Keratinocyte (primary cell): ENCODE measurements around the gene HPX. TPM values are rescaled to one million over a fixed set of nuclear protein-coding genes. Genes with fewer than 3 reads are reported as not detected.

Source experiments
- DNase-seq: peaks from one replicate; pipeline ENCODE4 v3.0.0-alpha.2; 2011; ENCODE audit warnings: low read depth, missing footprints, low spot score
- FAIRE-seq: peaks from 2 replicates; lab custom pipeline; 2011; peaks lifted over from hg19 to GRCh38; lab: Jason Lieb, UNC
- H2AFZ ChIP-seq: 2 replicates; pipeline ENCODE4 v1.6.0; 2012; ENCODE audit warnings: low read length, control low read depth, inconsistent platforms; ENCODE audit not compliant: control insufficient read depth
- H3K27ac ChIP-seq: 2 replicates; pipeline ENCODE4 v1.5.1; 2011; ENCODE audit warnings: low read length; ENCODE audit not compliant: control insufficient read depth, insufficient read depth
- H3K27me3 ChIP-seq: 3 replicates; pipeline ENCODE4 v1.6.0; 2011; ENCODE audit warnings: low read length; ENCODE audit not compliant: control insufficient read depth, insufficient read depth; ENCODE audit errors: extremely low read depth
- H3K36me3 ChIP-seq, 2 experiments: 2 replicates in 1 of 2; 3 replicates in 1 of 2; pipeline ENCODE4 v1.5.1; 2011; ENCODE audit warnings: low read length in 2 of 2, mild to moderate bottlenecking in 1 of 2; ENCODE audit not compliant: control insufficient read depth in 2 of 2, insufficient read depth in 2 of 2; ENCODE audit errors: extremely low read depth in 1 of 2
- H3K4me1 ChIP-seq: 3 replicates; pipeline ENCODE4 v1.5.1; 2011; ENCODE audit warnings: low read length; ENCODE audit not compliant: control insufficient read depth, insufficient read depth; ENCODE audit errors: extremely low read depth
- H3K4me2 ChIP-seq: 3 replicates; pipeline ENCODE4 v1.6.0; 2011; ENCODE audit warnings: low read depth, low read length; ENCODE audit not compliant: control insufficient read depth, insufficient read depth; ENCODE audit errors: extremely low read depth
- H3K4me3 ChIP-seq, 3 experiments: fragments of 200-600 bp in 1 of 3; sonication (generic) in 1 of 3; 2 replicates in 2 of 3; 3 replicates in 1 of 3; pipeline ENCODE4 v1.5.1; 2011 to 2016; ENCODE audit warnings: low read length in 3 of 3, mild to moderate bottlenecking in 3 of 3, control low read depth in 2 of 3, inconsistent platforms in 1 of 3, low read depth in 1 of 3, mixed read lengths in 1 of 3, mixed run types in 1 of 3, moderate library complexity in 1 of 3; ENCODE audit not compliant: control insufficient read depth in 2 of 3, insufficient read depth in 2 of 3; ENCODE audit errors: extremely low read depth in 1 of 3
- H3K79me2 ChIP-seq: 2 replicates; pipeline ENCODE4 v1.6.0; 2012; ENCODE audit warnings: low read length; ENCODE audit not compliant: control insufficient read depth, insufficient read depth
- H3K9ac ChIP-seq: 3 replicates; pipeline ENCODE4 v1.6.0; 2011; ENCODE audit warnings: low read length; ENCODE audit not compliant: control insufficient read depth, insufficient read depth; ENCODE audit errors: extremely low read depth
- H3K9me1 ChIP-seq: 3 replicates; pipeline ENCODE4 v1.6.0; 2011; ENCODE audit warnings: low read length; ENCODE audit not compliant: control insufficient read depth, insufficient read depth; ENCODE audit errors: extremely low read depth
- H3K9me3 ChIP-seq: 2 replicates; pipeline ENCODE4 v1.5.1; 2012; ENCODE audit warnings: low read depth, low read length; ENCODE audit not compliant: control insufficient read depth
- H4K20me1 ChIP-seq: 3 replicates; pipeline ENCODE4 v1.6.0; 2011; ENCODE audit warnings: low read length; ENCODE audit not compliant: control insufficient read depth, insufficient read depth; ENCODE audit errors: extremely low read depth
- EZH2 ChIP-seq: IDR thresholded peaks from one replicate; pipeline ENCODE4 v1.6.1; 2012; ENCODE audit warnings: inconsistent platforms, mild to moderate bottlenecking, low read length, moderate library complexity
- dilution Hi-C: fragments of 300-500 bp; cut with MboI; formaldehyde crosslinking; loops from one replicate; pipeline ENCODE4 v1.7.0; 2020; ENCODE audit warnings: low sequenced_read_pairs; ENCODE audit not compliant: extremely low pct_ligation_motif_present
- polyA plus RNA-seq, 5 experiments: library from polyadenylated mRNA; depleted of rRNA in 3 of 5; stranded (reverse) in 3 of 5; stranded (forward) in 1 of 5; unstranded in 1 of 5; fragments of >200 nt; gene quantifications; 1 replicate in 1 of 5; 2 replicates in 3 of 5; 3 replicates in 1 of 5; pipeline versions ENCODE4 v1.2.1 to v1.2.3, GENCODE V29; 2011 to 2012; ENCODE audit warnings: missing spikeins in 2 of 5, low read depth in 1 of 5, low replicate concordance in 1 of 5
- TF ChIP-seq, protein P1 (sequence below), 3 experiments: IDR thresholded peaks in 1 of 3; conservative IDR thresholded peaks in 1 of 3; optimal IDR thresholded peaks in 1 of 3; 2 replicates in 2 of 3; 3 replicates in 1 of 3; pipeline versions ENCODE3 to v1.5.1; 2011; ENCODE audit warnings: low read length in 3 of 3, mild to moderate bottlenecking in 3 of 3, moderate library complexity in 2 of 3, control low read depth in 1 of 3, inconsistent platforms in 1 of 3; ENCODE audit not compliant: insufficient read depth in 2 of 3; ENCODE audit errors: extremely low read depth in 1 of 3

HPX gene
- polyA plus RNA-seq, 1 donor (not counting 4 experiments of a cell fraction or from before 2014, with no cell fraction given) = 0.76 TPM

DNA sequence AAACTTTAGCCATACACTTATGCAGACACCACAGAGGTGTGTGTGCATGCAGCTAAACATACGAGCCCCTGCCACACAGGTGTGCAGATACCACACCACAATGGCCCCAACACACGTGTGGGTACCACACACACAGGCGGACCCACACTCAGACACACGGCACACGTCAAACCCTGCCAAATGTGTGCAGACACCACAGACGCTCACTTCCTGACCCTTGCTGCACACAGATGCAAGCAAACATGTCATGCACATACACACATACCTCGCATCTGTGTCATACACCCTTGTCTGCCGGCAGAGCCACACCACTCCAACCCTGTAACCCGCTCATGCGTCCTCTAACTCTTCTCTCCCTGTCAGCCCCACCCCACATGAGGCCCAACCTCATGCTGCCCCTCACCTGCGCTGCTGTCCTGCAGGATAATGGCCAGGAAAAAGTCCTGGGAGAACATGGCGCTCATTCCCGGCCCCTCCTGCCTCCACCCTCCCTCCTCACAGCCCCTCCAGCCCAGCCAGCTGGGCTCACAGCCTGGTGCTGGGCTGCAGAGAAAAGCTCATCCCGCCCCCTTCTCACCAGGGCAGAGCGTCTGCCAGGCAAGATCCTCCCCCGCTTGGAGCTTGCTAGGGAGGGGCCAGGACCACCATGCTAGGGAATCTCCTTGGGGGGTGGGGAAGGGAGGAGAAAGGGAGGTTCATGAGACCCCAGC lies 36.3 kb downstream of the HPX start:
- no peaks in the 10 kb centered on the region for H3K79me2 ChIP-seq
- H2AFZ ChIP-seq = no peak overlapping the region
- H4K20me1 ChIP-seq = no peaks in the 10 kb centered on the region
- FAIRE-seq (no peak), DNase-seq (no peak)
- no peak overlapping the region for H3K4me2 ChIP-seq
- no peaks in the 10 kb centered on the region for H3K27me3 ChIP-seq
- dilution Hi-C loops = no loop called here
- no peaks in the 10 kb centered on the region for H3K9me1 ChIP-seq
- no peak overlapping the region for H3K4me3 ChIP-seq
- H3K4me1 ChIP-seq = no peaks in the 10 kb centered on the region
- no peak for TF ChIP-seq EZH2
- TF ChIP-seq, protein P1, sequence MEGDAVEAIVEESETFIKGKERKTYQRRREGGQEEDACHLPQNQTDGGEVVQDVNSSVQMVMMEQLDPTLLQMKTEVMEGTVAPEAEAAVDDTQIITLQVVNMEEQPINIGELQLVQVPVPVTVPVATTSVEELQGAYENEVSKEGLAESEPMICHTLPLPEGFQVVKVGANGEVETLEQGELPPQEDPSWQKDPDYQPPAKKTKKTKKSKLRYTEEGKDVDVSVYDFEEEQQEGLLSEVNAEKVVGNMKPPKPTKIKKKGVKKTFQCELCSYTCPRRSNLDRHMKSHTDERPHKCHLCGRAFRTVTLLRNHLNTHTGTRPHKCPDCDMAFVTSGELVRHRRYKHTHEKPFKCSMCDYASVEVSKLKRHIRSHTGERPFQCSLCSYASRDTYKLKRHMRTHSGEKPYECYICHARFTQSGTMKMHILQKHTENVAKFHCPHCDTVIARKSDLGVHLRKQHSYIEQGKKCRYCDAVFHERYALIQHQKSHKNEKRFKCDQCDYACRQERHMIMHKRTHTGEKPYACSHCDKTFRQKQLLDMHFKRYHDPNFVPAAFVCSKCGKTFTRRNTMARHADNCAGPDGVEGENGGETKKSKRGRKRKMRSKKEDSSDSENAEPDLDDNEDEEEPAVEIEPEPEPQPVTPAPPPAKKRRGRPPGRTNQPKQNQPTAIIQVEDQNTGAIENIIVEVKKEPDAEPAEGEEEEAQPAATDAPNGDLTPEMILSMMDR (optimal IDR thresholded peaks at IDR 0.05 in 1 of 3, IDR thresholded peaks at IDR 0.05 in 1 of 3, conservative IDR thresholded peaks at IDR 0.05 in 1 of 3; ENCODE audit: extremely low read depth in 1 of 3, insufficient read depth in 2 of 3, low read length in 3 of 3) = no peak
- no peaks in the 10 kb centered on the region for H3K36me3 ChIP-seq
- H3K9ac ChIP-seq = no peak overlapping the region
- H3K9me3 ChIP-seq = no peaks in the 10 kb centered on the region
- no peak overlapping the region for H3K27ac ChIP-seq

DNA sequence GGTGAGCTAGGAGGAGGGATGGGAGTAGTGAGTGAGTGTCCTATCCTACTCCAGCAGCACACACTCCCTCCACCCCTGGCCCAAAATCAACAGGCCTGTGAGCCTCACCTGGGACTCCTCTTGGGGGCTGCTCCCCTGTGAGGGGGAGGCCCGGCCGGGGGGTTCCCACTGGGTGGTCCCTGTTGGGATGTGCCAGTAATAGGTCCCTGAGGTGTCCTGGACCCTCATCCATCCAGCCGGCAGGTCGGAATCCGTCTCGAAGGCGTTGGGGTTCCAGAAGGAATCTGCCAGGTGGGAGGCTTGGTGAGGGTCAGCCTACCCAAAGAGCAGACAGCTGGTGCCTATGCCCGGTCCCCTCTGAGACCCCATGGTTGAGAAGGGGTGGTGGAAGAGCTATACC lies 37.2 kb downstream of the HPX start:
- Histone ChIP-seq H4K20me1 (no peaks in the 10 kb centered on the region), H2AFZ (no peak overlapping the region), H3K4me2 (no peak overlapping the region), H3K79me2 (no peaks in the 10 kb centered on the region), H3K9me3 (no peaks in the 10 kb centered on the region), H3K4me3 (no peak overlapping the region), H3K36me3 (no peaks in the 10 kb centered on the region), H3K27ac (no peak overlapping the region), H3K27me3 (no peaks in the 10 kb centered on the region), H3K9me1 (no peaks in the 10 kb centered on the region), H3K4me1 (no peaks in the 10 kb centered on the region), H3K9ac (no peak overlapping the region)
- dilution Hi-C loops = no loop called here
- no peak for DNase-seq
- TF ChIP-seq EZH2 = no peak
- TF ChIP-seq, protein P1 (optimal IDR thresholded peaks at IDR 0.05 in 1 of 3, IDR thresholded peaks at IDR 0.05 in 1 of 3, conservative IDR thresholded peaks at IDR 0.05 in 1 of 3; ENCODE audit: extremely low read depth in 1 of 3, insufficient read depth in 2 of 3, low read length in 3 of 3) = no peak
- no peak for FAIRE-seq
